Natural killer cell (primary cell): ENCODE measurements around the gene METRNL. TPM values are rescaled to one million over a fixed set of nuclear protein-coding genes. Genes with fewer than 3 reads are reported as not detected.

Experiments used
- ATAC-seq, 3 donors: fragments of 150-1000 bp in 2 of 3; fragments of 200-7000 bp in 1 of 3; cut with Tn5 transposase; 1 replicate in 1 of 3; 2 replicates in 2 of 3; pipeline ENCODE4 v1.10.0; 2021; ENCODE audit warnings: mild to moderate bottlenecking in 2 of 3, moderate library complexity in 2 of 3
- DNase-seq, 2 donors: peaks; one replicate each; pipeline versions ENCODE4 v3.0.0 to v3.0.0-alpha.2; 2013 to 2021; ENCODE audit warnings: mixed read lengths in 1 of 2
- H3K27ac ChIP-seq: one replicate; pipeline ENCODE4 v1.5.1; 2013; ENCODE audit warnings: mild to moderate bottlenecking, low read length
- H3K27me3 ChIP-seq: one replicate; pipeline ENCODE4 v1.6.1; 2013; ENCODE audit warnings: low read length; ENCODE audit not compliant: control insufficient read depth, insufficient read depth
- H3K36me3 ChIP-seq: one replicate; pipeline ENCODE4 v1.6.1; 2013; ENCODE audit warnings: low read length; ENCODE audit not compliant: control insufficient read depth, insufficient read depth
- H3K4me1 ChIP-seq: one replicate; pipeline ENCODE4 v1.6.1; 2013; ENCODE audit warnings: low read length; ENCODE audit not compliant: control insufficient read depth, insufficient read depth
- H3K4me3 ChIP-seq: one replicate; pipeline ENCODE4 v1.5.1; 2013; ENCODE audit warnings: low read length
- H3K9me3 ChIP-seq: one replicate; pipeline ENCODE4 v1.6.1; 2013; ENCODE audit warnings: low read length; ENCODE audit not compliant: control insufficient read depth, insufficient read depth
- H3K27ac Mint-ChIP-seq, 2 donors: one replicate each; pipeline ENCODE4 v1.8.0; 2022; ENCODE audit warnings: mild to moderate bottlenecking in 2 of 2, mixed read lengths in 2 of 2, moderate library complexity in 1 of 2
- H3K27me3 Mint-ChIP-seq, 2 donors: one replicate each; pipeline ENCODE4 v1.8.0; 2022; ENCODE audit warnings: low read depth in 2 of 2, mixed read lengths in 2 of 2
- H3K36me3 Mint-ChIP-seq: one replicate; pipeline ENCODE4 v1.8.0; 2022; ENCODE audit warnings: mixed read lengths
- H3K4me1 Mint-ChIP-seq, 2 donors: one replicate each; pipeline ENCODE4 v1.8.0; 2022; ENCODE audit warnings: mixed read lengths in 2 of 2
- H3K4me3 Mint-ChIP-seq: one replicate; pipeline ENCODE4 v1.8.0; 2022; ENCODE audit warnings: mild to moderate bottlenecking, moderate library complexity, mixed read lengths
- H3K9me3 Mint-ChIP-seq, 2 donors: one replicate each; pipeline ENCODE4 v1.8.0; 2022; ENCODE audit warnings: mixed read lengths in 2 of 2
- CTCF ChIP-seq: fragments of 200-600 bp; IDR thresholded peaks from one replicate; pipeline ENCODE4 v1.8.0; 2022; ENCODE audit warnings: antibody characterized with exemption
- WGBS: methylation state at CpG from one replicate; pipeline ENCODE4 v1.1.7; 2013; ENCODE audit warnings: missing lambda C conversion rate; ENCODE audit not compliant: insufficient coverage; 5-methylcytosine and 5-hydroxymethylcytosine counted together
- intact Hi-C: fragments of 100-400 bp; cut with micrococcal nuclease; formaldehyde crosslinking; loops from one replicate; pipeline ENCODE4 v1.14.2; 2022
- total RNA-seq, 4 donors: library from RNA; stranded (reverse); fragments of 120-200 nt in 1 of 4; gene quantifications; one replicate each; pipeline versions ENCODE4 v1.2.3 to v1.2.4, GENCODE V29; 2013 to 2022

The METRNL gene
- total RNA-seq, 3 donors from 2014 or later (not counting 1 experiment from before 2014, with no cell fraction given) = 227 to 390 (median 325) TPM

GRCh38 chr17:83106056-83106588 lies 26.7 kb downstream of the METRNL start:
- H3K4me1 ChIP-seq = peaks cover 37% of the 10 kb centered on the region
- no peaks in the 10 kb centered on the region for H3K36me3 ChIP-seq
- H3K9me3 ChIP-seq = no peaks in the 10 kb centered on the region
- Mint-ChIP-seq H3K9me3 (no peaks in the 10 kb centered on the region), H3K4me3 (peak overlapping the region; percentile 40), H3K36me3 (no peaks in the 10 kb centered on the region), H3K4me1 (peaks cover 8 to 34% of the 10 kb centered on the region in 2 donors), H3K27me3 (peaks cover 7 to 17% of the 10 kb centered on the region in 2 donors), H3K27ac (peak overlapping the region in 1 of 2 donors; percentile 31)
- peaks cover 12% of the 10 kb centered on the region for H3K27me3 ChIP-seq
- no peak for DNase-seq
- intact Hi-C loops = no loop called here
- TF ChIP-seq CTCF = no peak
- no peak overlapping the region for H3K27ac ChIP-seq
- 91% methylated on average over 22 of the region's 22 CpGs for WGBS
- no peak overlapping the region for H3K4me3 ChIP-seq
- no peak for ATAC-seq

DNA sequence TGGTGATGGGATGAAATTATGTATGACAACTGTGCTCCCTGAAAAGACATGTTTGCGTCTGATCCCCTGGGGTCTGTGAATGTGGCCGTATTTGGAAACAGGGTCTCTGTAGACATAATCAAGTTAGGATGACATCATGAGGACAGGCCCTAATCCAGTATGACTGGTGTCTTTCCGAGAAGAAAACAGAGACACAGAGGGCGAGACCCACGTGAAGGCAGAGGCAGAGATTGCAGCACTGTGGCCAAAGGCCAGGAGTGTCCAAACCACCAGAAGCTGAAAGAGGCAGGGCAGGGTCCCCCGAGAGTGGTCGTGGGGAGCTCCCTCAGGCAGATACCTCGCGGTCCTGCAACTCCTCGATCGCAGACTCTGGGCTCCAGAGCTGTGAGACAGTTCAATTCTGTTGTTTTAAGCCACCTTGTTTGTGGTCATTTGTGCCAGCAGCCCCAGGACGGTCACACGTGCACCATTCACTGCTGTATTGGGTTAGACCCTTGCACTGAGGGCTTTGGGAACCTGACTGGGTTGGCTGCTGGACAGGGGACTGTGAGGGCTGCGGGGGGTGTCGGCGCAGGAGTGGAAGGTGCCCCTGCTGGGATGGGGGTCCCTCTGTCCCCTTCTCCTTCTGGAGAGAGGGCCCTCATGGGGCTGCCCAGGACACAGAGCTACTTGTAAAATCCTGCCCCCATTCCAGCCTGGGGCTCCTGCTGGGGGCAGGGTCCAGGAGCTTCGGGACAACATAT lies 27.7 kb downstream of the METRNL start:
- intact Hi-C loops = no loop called here
- Mint-ChIP-seq H3K9me3 (no peaks in the 10 kb centered on the region), H3K4me3 (no peak overlapping the region), H3K36me3 (no peaks in the 10 kb centered on the region), H3K27me3 (peaks cover 7 to 17% of the 10 kb centered on the region in 2 donors), H3K27ac (no peak overlapping the region), H3K4me1 (peaks cover 6 to 25% of the 10 kb centered on the region in 2 donors)
- H3K36me3 ChIP-seq = no peaks in the 10 kb centered on the region
- H3K4me3 ChIP-seq = no peak overlapping the region
- H3K27me3 ChIP-seq = peaks cover 6% of the 10 kb centered on the region
- ATAC-seq (peak in 1 of 3 donors; percentile 3), DNase-seq (no peak)
- H3K4me1 ChIP-seq = peaks cover 28% of the 10 kb centered on the region
- no peaks in the 10 kb centered on the region for H3K9me3 ChIP-seq
- H3K27ac ChIP-seq = no peak overlapping the region
- no peak for TF ChIP-seq CTCF
- WGBS = 73% methylated on average over 17 of the region's 17 CpGs

DNA sequence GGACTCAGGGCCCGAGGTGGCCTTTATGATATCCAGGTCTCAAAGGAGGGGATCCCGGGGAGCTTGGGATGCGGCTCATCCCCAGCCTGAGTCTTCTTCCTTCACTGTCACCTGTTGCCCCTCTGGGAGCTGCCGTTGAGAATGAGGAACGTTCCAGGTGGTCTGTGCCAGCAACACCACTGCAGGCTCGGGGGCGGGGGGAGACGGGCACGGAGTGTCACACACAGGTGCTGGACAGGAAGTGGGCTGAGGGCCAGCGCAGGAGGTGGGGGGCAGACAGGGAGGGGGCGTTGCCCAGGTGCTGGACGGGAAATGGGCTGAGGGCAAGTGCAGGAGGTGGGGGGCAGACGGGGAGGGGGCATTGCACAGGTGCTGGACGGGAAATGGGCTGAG lies 28.2 kb downstream of the METRNL start:
- TF ChIP-seq CTCF = no peak
- H3K4me1 ChIP-seq = peaks cover 28% of the 10 kb centered on the region
- Mint-ChIP-seq H3K27me3 (peaks cover 7 to 17% of the 10 kb centered on the region in 2 donors), H3K27ac (no peak overlapping the region), H3K4me3 (no peak overlapping the region), H3K4me1 (peaks cover 6 to 25% of the 10 kb centered on the region in 2 donors), H3K9me3 (no peaks in the 10 kb centered on the region), H3K36me3 (no peaks in the 10 kb centered on the region)
- H3K27ac ChIP-seq = no peak overlapping the region
- 27% methylated on average over 14 of the region's 14 CpGs for WGBS
- intact Hi-C loops = no loop called here
- no peak overlapping the region for H3K4me3 ChIP-seq
- peaks cover 6% of the 10 kb centered on the region for H3K27me3 ChIP-seq
- H3K9me3 ChIP-seq = no peaks in the 10 kb centered on the region
- H3K36me3 ChIP-seq = no peaks in the 10 kb centered on the region
- no peak for ATAC-seq
- no peak for DNase-seq
